CD4-positive, alpha-beta T cell treated with Interleukin-6 at 100 ng/mL for 8 hours (primary cell): ENCODE results near the gene TAPBP.
"Not testable (repeated sequence)": the region's sequence is repeated elsewhere in the genome, so short reads cannot be mapped to it uniquely, and the experiment has no call there.

Source experiments
- DNase-seq: peaks from one replicate; pipeline ENCODE4 v3.0.0-alpha.2; 2020; ENCODE audit warnings: mixed read lengths, low spot score

Gene TAPBP

DNA sequence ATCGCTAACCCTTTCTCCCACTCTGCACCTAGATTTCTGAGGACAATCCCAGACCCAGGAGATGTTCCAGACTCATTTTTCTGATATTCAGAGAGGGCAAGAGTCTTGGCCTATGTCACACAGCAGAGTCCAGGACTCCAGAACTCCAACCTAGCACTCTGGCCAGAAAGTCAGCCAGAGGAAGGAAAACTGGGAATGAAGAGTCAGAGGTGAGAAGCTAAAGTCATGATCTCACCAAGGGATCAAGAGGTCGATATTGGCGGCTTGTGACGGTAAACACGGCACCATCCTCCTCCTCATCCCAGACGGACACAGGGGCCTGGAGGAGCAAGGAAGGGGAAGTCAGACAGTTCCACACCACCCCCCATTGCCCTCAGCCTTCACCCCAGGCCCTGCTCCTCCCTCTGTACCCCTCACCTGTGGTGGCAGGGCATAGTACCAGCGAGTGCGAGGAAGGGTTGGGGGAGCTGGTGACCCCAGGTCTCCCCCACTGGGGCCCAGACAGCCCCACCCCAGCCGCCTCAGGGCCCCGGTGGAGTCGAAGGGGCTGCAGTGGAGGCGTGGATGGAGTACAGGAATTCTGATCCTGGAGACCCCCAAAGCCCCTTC lies 17.0 kb downstream of the TAPBP start:
- DNase-seq: no peak

DNA sequence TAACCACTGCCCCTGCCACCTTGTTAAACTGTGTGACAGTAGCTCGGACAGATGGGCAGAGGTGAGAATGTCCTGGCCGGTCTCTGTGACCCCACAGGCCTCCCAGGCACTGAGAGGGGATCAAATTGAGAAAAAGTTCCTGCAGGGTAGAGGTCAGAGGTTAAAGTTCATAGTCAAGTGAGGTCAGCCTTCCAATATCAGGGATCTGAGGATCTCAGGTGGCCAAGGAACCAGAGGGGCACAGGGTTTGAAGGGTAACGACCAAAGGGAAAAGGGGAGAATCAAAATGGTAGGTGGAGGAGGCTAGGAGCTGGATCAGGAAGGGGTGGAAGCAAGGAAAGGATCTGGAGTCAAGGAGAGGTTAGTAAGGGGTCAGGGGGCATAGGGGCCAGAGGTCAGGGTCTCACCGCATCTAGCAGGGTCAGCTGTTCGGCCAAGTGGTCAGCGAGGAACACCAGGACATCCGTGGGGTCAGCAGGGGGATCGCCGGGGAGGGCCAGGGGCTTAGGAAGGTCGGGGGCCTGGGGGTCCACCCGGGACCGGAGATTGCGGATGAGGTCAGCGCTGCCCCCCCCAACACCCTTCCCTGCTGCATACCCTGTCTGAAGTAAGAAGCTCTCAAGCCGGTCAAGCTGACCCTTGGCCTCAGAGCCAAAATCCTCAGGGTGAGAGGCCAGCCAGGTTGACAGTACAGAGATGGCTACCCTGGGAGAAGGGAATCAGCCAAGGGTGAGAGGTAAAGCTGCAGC lies 18.1 kb downstream of the TAPBP start:
- no peak for DNase-seq

DNA sequence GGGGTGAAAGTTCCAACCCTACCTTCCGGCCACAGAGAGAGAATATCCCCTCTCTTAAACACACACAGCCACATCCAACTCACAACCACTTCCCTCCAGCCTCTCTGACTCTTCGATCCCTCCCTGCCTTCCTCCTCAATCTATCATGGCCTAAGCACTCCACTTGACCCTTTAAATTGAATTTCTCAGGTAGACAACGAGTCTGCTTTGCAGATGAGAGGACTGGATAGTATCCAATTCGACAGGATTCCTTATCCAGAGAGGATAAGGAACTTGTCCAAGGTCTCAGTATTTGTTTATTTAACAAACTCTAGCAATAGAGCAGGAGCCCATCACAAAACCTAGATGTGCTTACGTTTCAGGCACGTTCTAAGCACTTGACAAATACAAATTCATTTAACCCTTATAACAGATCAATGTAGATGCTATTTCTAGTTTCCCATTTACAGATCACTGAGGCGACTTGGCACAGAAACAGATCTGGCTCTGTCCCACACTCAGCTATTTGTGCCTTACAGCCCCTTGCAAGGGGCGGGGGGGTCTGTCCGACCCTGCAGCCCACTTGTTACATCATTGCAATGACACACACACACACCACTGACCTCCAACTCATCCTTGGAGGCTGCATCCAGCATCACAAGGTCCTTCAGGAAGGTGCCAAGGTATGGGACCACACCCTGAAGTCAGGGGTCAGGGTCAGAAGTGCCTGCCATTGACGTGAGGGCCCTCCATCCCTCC lies 19.6 kb downstream of the TAPBP start:
- no peak for DNase-seq

DNA sequence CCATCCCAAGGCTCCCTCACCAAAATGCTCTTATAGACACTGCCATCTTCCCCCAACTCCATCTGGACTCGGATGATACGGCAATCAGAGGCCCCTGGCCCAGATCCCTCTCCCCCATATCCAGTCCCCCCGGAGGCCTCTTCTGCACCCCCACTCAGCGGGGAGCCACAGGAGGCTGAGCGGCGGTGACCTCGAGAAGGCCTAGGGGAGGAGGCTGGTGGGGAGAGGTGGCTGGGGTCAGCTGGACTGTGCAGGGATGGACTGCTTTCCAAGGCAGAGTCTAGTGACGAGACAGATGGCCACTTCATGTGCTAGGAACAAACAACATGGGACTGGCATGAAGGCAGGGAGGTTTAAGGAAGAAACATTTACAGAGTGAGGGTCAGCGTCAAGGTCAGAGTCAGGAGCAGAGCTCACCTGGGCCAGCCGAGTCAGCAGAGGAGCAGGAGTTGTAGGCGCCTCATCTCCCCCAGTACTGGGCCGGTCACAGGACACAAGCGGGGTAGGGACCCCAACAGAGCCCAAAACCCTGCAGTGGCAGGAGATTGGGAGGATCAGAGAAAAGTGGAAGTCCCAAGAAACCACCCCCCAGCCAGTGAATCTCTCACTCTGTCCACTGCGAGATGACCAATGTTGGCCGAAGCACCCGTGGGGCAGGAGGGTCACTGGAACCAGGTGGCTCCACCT lies 20.7 kb downstream of the TAPBP start:
- no peak for DNase-seq

DNA sequence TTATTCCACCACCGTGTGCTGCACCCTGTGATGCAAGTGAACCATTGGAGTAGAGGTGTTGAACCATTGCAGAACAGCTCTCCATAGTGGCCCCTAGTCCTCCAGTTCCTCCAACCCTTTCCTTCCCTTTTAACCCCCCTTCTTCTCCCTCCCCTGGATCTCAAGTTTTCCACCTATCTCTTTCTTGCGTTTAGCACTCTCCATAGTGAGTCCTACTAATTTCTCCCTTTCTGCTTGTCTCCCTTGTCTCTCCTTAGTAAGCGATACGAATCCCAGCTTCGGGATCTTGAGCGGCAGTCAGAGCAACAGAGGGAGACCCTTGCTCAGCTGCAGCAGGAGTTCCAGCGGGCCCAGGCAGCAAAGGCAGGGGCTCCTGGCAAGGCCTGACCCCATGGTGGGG lies 23.4 kb downstream of the TAPBP start:
- no peak for DNase-seq

DNA sequence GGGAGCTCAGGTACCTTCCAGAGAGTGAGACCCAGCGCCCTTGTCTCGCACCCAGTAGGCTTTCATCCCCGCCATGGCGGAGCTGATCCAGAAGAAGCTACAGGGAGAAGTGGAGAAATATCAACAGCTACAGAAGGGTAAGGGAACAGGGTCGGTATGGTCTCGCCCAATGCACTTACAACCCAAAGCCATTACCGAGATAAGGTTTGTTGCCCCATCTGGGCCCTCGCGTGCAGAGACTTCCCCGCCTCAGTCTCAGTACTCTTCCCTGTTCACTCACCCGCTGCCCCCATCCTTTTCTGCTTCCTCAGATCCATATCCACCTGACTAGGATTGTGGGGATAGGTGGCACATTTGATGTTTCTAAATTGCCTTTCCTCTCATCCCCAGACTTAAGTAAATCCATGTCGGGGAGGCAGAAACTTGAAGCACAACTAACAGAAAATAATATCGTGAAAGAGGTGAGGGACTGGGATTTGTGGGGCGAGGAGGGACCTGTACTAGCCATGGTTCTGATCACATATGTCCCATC lies 24.0 kb downstream of the TAPBP start:
- no peak for DNase-seq

DNA sequence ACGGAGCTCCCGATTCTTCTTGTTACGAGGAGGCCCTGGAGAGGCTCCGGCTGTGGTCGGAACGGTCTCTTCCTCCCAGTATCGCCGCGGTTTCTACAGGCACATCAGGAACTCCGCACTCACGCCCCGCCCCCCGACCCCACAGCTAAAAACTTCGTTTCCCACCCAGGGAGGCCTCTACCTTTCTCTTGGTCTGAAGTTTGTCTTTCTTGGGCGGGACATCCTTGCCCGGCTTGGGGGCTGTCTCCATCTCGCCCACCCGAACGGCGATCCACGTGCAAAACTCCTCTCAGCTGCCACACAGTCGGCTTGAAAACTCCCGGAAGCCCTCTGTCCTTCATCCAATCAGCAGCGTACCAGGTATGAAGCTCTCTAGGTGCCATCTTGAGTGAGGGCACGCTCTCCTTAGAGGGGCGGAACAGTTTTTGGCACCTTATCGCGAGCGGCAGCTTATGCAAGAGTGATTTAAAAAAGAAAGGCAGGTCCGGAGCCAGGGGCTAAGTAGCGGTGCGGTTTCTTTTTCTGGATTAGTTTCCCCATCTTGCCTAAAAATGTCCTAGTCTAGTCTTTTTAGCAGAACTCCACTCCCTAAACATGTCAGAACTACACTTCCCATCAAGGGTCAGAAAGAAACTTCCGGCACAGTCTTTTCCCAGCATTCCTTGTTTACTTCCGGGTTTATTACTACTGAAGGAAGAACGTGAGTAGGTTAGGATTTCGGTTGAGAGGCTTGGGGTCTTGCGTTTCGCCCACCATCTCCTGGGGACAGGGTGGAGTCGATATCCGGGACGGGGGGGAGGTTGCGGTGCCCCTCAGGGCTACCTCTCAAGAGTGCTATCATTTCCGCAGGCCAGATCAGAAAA lies 24.7 kb downstream of the TAPBP start, which contains the start of the genes PFDN6 and WDR46:
Gene PFDN6, plus strand, starts transcription at position 681 of the 863 bp plus-strand sequence. CDS start 256 bp downstream, outside the sequence.
Gene WDR46, minus strand, starts transcription at position 319 of the 863 bp plus-strand sequence. Its CDS starts 69 bp downstream, at position 250.
- DNase-seq: peak; percentile 82

DNA sequence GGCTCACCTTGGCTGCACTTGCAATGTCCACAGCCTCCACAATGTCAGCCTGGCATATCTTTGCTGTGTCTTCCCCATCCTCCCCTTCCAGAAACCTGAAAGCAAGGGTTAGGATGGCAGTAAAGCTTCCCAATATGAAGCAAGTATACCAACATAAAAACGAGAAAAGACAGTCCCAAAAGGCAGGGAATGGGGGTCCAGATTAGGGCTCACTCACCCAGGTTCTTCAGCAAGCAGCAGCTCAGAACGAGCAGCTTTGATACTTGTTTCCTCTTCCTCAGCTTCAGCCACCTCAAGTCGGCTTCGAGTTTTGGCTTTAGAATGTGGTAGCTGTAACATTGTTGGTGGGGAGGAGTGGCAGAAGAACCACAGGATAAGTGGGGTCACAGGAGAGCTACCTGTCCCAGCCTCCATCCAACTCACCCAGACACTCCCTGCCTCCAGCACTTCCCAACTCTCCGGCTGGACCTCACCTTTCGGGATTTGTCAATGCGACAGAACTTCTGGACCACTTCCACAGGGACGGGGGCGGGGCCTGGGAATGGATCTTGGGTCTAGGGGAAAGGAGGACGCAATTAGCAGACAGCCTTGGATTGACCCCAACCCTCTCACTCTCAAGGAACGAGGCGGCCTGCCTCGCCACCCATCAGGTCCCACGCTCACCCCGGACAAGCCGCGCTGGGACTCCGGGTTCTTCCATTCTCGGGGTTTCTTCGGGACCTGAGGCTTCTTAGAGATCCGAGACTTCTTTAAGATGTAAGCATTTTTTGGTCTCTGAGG lies 25.5 kb downstream of the TAPBP start:
- DNase-seq: no peak

DNA sequence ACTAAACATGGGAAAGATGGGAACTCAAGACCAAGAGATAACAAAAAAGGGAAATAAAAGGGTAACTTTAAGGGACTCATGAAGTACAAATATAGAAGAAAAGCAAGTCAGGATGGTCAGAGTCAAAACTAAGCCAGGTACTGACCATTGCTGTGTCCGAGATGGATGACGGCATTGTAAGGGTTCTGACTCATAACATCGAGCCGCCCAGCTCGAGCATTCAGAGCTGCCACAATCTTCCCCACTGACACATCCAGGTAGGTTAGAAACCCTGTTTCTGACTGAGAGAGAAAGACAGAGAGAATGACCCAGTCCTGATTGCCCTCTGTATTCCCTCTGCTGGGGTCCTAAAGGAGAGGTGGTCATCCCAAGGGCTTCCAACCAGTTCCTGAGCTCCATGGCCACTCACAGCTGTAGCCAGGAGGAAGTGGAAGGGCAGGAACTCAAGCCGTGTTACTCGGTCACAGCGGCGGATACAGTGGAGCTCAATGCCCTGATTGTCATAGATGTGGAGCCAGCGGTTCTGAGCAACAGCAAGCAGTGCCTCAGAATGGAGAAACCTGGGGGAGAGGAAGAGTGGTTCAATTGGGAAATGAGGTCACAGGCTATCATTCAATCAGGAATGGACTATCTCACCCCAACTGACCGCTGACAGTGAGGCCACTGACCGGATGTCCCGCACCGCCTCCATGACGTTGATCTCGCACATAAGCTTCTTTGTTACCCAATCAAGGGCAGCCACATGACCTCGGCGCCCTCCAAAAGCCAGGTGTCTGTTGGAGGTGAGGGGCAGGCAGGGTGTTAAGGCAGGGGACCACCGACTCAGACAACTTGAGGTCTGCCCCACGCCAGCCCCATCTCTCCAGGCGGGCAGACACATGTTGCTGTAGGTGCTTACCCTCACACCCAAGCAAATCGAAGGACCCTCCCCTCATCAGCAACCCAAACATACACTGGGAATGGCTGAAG lies 26.6 kb downstream of the TAPBP start:
- no peak for DNase-seq

DNA sequence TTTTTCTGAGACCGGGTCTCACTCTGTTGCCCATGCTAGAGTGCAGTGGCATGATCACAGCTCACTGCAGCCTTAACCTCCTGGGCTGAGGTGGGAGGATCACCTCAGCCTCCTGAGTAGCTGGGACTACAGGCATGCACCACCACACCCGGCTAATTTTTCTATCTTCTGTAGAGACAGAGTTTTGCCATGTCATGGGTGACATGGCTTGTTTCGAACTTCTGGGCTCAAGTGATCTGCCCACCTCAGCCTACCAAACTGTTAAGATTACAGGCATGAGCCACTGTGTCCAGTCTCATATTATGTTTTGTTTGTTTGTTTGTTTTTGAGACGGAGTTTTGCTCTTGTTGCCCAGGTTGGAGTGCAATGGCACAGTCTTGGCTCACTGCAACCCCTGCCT lies 28.7 kb downstream of the TAPBP start:
- not testable (repeated sequence) for DNase-seq

DNA sequence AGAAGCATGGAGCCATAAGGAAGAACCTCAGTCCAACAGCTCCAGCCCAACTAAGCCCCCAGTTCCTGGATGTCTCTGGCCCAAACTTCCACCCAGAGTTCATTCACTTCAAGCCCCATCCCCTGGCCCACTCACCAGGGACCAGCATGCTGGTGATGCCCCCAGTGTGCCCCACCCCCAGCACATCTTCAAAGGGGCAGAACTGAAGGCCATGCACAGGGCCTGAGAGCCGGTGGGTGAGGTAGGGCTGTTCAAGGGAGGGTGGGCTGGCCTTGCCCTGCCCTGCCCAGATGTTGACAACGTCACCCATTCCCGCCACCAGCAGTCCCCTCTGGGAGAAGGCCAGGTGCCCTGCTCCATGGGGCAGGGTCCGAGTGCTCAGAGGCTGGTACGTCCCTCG lies 33.3 kb downstream of the TAPBP start:
- no peak for DNase-seq

DNA sequence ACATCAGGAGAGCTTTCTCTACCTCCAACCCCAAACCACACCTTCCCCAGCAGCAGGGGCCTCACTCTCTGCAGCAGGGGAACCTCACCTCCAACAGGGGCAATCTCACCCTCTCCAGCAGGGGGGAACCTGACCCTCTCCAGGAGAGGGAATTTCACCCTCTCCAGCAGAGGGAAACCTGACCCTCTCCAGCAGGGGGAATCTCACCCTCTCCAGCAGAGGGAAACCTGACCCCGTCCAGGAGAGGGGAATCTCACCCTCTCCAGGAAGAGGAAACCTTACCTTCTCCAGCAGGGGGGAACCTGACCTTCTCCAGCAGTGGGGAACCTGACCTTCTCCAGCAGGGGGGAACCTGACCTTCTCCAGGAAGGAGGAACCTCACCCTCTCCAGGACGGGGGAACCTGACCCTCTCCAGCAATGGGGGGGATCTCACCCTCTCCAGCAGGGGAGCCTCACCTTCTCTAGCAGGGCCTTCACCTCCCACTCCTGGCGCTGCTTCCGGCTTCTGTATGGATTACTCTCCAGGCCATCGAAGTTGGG lies 33.8 kb downstream of the TAPBP start:
- no peak for DNase-seq

DNA sequence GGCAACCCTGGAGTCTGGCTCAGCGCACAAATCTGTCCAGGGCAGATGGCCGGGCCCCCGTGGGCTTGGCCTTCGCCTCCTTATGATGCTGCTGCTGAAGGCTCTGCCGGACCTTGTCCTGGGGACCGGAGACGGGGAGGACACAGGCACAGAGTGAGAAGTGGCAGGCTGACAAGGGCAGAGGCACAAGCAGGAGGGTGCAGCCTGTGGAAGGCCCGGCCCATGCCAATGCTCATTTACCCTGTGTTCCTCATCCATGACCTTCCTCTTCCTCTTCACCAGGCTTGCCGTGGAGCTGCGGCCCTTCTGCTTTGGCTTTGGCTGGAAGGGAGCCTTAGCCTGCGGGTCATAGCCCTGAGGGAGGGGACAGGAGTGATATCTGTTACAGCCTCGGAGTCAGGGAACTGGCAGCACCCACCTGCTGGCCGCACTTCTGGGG lies 34.6 kb downstream of the TAPBP start:
- DNase-seq: no peak

DNA sequence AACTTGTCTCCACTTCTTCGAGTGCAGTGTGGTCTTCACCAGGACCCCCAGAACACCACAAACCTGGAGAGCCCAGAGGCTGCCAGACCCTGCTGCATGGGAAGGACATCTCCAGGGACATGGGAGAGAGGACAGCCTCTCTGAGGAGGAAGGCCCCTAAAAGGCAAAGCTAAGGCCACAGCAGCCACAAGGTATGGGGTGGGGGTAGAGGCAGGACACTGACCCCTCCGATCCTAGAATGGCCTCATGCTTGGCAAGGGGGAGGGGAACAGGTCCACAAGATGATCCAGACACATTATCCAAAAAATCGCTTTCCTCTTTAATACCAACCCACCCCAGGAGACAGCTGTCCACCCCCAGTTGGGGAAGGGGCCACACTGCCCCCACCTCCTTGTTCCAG lies 35.1 kb downstream of the TAPBP start:
- DNase-seq: no peak

DNA sequence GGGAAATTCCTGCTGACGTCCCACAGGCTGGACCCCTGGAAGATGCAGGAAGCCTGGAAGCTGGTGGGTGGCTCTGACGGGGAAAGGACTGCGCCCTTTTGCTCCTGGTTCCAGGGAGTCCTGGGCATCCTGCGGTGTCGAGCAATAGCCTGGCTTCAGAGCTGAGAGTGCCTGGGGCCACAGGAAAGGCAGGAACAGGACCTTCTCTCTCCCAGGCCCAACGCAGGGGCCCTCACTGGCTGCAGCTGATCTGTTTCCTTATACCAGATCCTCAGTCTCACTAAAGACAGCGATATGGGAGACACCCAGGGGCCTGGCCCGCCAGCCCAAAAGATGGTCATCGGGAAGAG lies 35.5 kb downstream of the TAPBP start:
- no peak for DNase-seq

DNA sequence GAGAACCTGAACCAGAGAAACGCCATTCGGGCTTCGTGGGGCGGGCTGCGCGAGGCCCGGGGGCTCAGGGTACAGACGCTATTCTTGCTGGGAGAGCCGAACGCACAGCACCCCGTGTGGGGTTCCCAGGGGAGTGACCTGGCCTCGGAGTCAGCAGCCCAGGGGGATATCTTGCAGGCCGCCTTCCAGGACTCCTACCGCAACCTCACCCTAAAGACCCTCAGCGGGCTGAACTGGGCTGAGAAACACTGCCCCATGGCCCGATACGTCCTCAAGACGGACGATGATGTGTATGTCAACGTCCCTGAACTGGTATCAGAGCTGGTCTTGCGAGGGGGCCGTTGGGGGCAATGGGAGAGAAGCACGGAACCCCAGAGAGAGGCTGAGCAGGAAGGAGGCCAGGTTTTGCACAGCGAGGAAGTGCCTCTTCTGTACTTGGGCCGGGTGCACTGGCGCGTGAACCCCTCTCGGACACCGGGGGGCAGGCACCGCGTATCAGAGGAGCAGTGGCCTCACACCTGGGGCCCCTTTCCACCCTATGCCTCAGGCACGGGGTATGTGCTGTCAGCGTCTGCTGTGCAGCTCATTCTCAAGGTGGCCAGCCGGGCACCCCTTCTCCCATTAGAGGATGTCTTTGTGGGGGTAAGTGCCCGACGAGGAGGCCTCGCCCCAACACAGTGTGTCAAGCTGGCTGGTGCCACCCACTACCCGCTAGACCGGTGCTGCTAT lies 36.1 kb downstream of the TAPBP start:
- no peak for DNase-seq

DNA sequence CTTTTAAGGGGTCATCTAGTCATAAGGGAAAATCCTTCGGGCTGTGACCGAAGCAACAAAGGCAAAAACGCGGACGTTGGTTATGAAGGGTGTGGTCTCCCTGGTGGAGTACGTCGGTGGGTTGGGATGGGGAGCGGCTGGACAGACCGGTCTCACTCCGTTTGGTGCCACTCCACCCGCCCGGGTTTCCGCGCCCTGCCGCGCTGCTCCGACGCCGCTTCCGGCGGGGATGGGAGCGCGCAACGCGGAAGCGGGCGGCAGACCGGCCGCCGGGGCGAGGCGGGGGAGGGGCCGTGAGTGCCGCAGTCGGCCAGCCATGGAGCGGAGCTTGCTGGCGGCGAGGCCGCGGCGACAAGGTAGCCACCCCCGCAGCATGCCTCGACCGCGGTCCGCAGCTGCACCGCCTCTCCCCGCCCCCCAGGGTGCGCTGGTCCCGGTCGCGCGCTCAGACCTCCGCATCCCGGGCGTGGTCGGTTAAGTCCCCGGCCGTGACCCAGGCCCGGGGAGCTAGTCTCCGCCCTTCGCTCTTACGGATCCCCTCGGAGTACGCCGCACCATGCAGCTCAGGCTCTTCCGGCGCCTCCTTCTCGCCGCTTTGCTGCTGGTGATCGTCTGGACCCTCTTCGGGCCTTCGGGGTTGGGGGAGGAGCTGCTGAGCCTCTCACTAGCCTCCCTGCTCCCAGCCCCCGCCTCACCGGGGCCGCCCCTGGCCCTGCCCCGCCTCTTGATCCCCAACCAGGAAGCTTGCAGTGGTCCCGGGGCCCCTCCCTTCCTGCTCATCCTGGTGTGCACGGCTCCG lies 36.8 kb downstream of the TAPBP start, which contains the start of gene B3GALT4:
Gene B3GALT4, plus strand, starts transcription at position 260 of the 799 bp plus-strand sequence. Its CDS starts 297 bp downstream, at position 557.
- peak; percentile 67 for DNase-seq
